ENCODE measurements around the gene SERPINF2.
"Not testable (repeated sequence)": the region's sequence is repeated elsewhere in the genome, so short reads cannot be mapped to it uniquely, and the experiment has no call there.

Gene SERPINF2

DNA sequence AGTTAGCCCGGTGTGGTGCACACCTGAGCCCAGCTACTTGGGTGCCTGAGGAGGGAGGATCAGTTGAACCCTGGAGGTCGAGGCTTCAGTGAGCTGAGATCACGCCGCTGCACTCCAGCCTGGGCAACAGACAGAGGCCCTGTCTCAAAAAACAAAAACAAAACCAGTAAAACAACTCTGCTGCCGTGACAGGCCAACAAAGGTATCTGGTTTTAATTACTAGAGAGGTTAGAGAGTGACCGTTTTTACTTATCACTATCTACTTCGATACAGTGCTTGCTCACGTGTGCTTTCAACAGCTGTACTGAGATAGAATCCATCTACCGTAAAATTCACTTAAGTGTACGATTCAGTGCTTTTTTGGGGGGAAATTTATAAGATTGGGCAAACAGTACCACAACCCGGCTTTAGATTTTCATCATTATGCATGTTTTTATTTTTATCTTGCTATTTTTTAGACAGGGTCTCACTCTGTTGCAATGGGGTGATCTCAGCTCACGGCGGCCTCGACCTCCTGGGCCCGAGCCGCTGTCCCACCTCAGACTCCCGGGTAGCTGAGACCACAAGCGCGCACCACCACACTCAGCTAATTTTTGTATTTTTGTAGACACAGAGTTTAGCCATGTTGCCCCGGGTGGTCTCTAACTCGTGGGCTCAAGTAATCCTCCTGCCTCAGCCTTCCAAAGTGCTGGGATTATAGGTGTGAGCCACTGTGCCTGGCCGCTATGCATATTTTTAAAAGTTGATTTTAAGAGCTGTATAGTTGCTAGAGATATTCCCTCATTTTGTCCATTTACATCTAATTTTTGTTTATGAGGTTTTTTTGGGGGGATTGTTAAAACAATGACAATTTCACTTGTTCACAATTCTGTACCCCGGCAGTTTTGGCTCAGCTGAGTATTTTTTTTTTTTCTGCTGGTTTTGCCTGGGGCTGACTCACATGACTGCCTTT is 50.1 kb downstream of the SERPINF2 start:
- no peak for DNase-seq (ENCODE audit: low read depth)

DNA sequence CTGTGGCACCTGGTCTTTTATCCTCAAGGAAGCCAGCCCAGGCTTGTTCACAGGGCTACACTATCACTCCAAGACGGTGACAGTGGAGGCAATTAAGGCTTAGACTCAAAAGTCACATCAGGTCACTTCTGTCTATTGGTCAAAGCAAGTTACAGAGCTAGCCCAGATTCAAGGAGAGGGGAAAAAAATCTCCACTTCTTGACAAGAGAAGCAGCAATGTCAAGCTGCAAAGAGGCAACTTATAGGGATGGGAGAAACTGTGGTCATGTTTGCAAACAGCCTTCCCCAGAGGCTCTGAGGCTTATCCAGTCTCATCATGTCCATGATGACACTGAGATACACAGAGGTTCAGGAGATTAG is 50.8 kb downstream of the SERPINF2 start:
- no peak for DNase-seq (ENCODE audit: low read depth)

DNA sequence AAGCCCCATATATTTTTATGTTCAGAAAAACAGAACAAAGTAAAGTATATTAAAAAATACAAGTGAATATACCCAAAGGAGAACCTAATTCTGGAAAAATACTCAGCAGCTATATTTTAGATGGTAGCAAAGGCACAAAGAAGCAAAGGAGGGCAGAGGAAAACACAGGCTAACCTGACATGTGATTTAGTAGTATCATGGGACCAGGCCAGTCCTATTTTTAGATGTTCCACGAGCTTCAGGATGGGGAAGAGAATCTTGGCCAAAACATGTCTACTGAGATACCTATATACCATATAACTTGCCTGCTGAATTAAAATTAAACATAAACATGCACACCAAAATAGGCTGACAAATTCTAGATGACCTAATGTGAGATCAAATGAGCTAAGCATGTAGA is 54.1 kb downstream of the SERPINF2 start:
- no peak for DNase-seq (ENCODE audit: low read depth)

DNA sequence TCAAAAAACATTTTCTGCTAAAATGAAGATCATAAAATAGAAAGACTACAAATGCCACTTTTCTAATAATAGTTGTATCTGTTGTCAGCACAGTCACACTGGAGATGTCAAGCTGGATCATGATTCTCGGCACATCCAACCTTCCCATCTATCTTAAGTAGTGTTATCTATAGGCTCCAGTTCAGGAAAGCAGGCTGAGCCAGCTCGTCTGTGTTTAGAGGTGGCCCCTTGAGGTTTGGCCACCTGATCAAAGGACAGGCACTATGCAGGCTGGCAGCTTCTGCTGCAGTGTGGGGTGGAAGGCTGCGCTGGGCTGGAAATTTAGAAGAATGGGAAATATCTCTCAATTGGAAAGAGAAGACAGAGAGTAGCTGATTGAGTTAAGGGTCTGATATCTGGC is 54.7 kb downstream of the SERPINF2 start:
- no peak for DNase-seq (ENCODE audit: low read depth)

DNA sequence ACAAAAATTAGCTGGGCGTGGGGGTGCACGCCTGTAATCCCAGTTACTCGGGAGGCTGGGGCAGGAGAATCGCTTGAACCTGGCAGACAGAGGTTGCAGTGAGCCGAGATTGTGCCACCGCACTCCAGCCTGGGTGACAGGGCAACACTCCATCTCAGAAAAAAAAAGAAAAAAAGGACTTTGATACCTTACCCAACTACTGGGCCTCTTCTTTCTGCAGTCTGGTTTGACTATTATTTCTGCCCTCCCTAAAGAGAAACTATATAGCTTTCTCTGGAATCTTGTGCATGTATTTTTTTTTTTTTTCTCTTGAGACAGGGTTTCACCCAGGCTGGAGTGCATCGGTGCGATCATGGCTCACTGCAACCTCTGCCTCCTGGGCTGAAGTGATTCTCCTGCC is 55.2 kb downstream of the SERPINF2 start:
- DNase-seq (ENCODE audit: low read depth), result not testable (repeated sequence)

DNA sequence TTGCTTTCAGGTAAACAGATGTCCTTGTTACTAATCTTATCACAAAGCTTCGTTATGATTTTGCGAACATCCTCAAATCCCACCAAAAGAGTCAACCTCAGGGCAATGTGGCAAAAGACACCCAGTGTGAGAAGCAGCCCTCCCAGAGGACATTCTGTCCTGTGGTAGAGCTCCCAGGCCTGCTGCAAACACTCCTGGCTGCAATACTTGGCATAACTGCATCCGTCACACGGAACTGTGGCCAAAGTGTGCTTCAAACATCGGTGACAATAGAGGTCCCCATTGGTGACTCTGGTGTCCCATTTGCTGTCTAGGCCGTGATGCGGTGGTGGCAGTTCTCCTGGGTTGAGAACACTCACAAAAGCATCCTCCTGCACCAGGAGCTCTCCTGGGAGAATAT is 57.6 kb downstream of the SERPINF2 start:
- DNase-seq (ENCODE audit: low read depth), result no peak

DNA sequence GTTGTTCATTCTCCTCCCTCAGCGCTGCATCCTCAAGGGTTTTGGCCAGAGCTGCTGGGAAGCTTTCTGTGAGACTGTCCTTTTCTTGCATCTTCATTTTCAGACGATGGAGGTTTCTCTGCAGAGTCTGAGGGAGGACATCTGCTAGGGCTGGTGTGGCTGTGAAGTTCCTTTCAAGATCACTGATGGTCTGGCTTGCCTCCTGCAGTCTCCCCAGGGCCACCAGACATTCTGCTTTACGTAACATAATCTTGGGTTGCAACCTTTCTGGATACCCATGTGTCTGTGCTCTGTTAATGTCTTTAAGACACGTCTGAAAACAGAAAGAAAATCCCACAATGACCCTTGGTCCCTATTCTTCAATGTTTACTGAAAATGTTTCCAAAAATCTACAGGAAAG is 58.0 kb downstream of the SERPINF2 start:
- DNase-seq (ENCODE audit: low read depth), result no peak

DNA sequence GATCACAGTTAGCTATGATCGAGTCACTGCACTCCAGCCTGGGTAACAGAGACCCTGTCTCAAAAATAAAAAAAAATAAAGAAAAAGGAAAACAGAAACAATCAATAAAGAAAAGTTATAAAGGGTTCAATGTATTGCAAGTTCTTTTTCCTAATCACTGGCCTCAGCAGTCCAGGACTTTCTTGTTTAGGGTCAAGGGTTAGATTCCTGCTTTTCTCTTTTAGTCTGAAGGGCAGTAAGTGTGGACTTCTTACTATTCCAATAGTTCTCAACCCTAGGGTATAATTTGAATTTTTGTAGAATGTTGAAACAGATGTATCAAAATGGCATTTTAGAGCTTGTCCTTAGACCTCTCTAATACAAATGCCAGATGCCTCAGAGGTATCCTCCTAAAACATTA is 59.8 kb downstream of the SERPINF2 start:
- no peak for DNase-seq (ENCODE audit: low read depth)

DNA sequence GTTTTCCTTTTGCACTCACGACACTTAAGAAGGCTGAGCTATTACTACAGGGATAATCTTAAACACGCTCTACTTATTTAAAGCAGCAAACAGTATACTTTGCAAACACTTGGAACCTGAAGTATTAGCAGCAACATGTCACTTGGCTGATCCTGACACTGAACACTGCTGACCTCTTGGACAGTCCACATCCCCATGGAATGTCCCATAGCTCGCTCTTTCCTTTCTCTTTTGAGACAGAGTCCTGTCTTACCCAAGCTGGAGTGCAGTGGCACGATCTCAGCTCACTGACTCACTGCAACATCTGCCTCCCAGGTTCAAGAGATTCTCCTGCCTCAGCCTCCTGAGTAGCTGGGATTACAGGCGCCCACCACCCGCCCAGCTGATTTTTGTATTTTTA is 60.6 kb downstream of the SERPINF2 start:
- no peak for DNase-seq (ENCODE audit: low read depth)
